Measurements from ENCODE around the gene DENND2C. TPM values are rescaled to one million over a fixed set of nuclear protein-coding genes. Genes with fewer than 3 reads are reported as not detected.

DENND2C gene
- polyA plus RNA-seq, 12 donors = 3.8 to 14.0 (median 8.3) TPM; not detected in 1

GRCh38 chr1:114545796-114546195, 124.1 kb downstream of the DENND2C start:
- DNase-seq = no peak

- DNase-seq = no peak
Observed at GRCh38 chr1:114545315-114545714, 124.5 kb downstream of the DENND2C start.

GRCh38 chr1:114540821-114541220, 129.0 kb downstream of the DENND2C start:
- DNase-seq = no peak

- no peak for DNase-seq
Observed at GRCh38 chr1:114540272-114540671, 129.6 kb downstream of the DENND2C start.

- DNase-seq = no peak
Observed at GRCh38 chr1:114536043-114536442, 133.8 kb downstream of the DENND2C start.

GRCh38 chr1:114535401-114535800, 134.4 kb downstream of the DENND2C start:
- DNase-seq = no peak

Other genes with a start within 250 kb of the DENND2C start
- gene TRIM33, start 158.8 kb downstream of the DENND2C start, polyA plus RNA-seq (ENCODE audit: insufficient read length in 12 of 12) = 10 to 100 TPM; 17.4 to 98.9 (median 24.7) TPM
- gene BCAS2, start 88.4 kb downstream of the DENND2C start, polyA plus RNA-seq (ENCODE audit: insufficient read length in 12 of 12) = 10 to 100 TPM in 11 of 12 donors, not detected in 1; 18.4 to 41.8 (median 28.8) TPM
- 100 to 1,000 TPM in 6 of 12 donors, 10 to 100 TPM in 5, not detected in 1; 28.6 to 217 (median 114) TPM for gene AMPD1, start 25.5 kb upstream of the DENND2C start, polyA plus RNA-seq (ENCODE audit: insufficient read length in 12 of 12)
- 10 to 100 TPM in 11 of 12 donors, not detected in 1; 48.6 to 64.6 (median 60.4) TPM for gene NRAS, start 46.7 kb upstream of the DENND2C start, polyA plus RNA-seq (ENCODE audit: insufficient read length in 12 of 12)
- 100 to 1,000 TPM; 211 to 622 (median 473) TPM for gene CSDE1, start 87.9 kb upstream of the DENND2C start, polyA plus RNA-seq (ENCODE audit: insufficient read length in 12 of 12)
- gene SIKE1, start 110.6 kb upstream of the DENND2C start, polyA plus RNA-seq (ENCODE audit: insufficient read length in 12 of 12) = 10 to 100 TPM in 11 of 12 donors, not detected in 1; 18.9 to 39.7 (median 33.4) TPM
- under 1 TPM in 2 of 12 donors, not detected in 10; 0.14 to 0.25 TPM for gene SYCP1, start 184.8 kb upstream of the DENND2C start, polyA plus RNA-seq (ENCODE audit: insufficient read length in 12 of 12)